NCI-H2227 (cell line): Measurements from ENCODE around the gene CDK5.

Experiments
- DNase-seq: peaks from one replicate; lab custom pipeline; 2025; ENCODE audit not compliant: unreplicated experiment; lab: John Stamatoyannopoulos, UW

The CDK5 gene

GRCh38 chr7:151057506-151057988, at the start of gene CDK5:
Gene CDK5 (minus strand): TSS chr7:151057897. CDS start chr7:151057848, 49 bp downstream.
- DNase-seq, result peak; percentile 83

- DNase-seq, result no peak
These were observed 46.9 kb upstream of the CDK5 start for GRCh38 chr7:151104411-151105235.

GRCh38 chr7:151103973-151104372, 46.3 kb upstream of the CDK5 start:
- no peak for DNase-seq

GRCh38 chr7:151102991-151103390, 45.3 kb upstream of the CDK5 start:
- DNase-seq, result no peak

- no peak for DNase-seq
These were observed 44.1 kb upstream of the CDK5 start for GRCh38 chr7:151101621-151102396.

GRCh38 chr7:151100921-151101320, 43.2 kb upstream of the CDK5 start:
- no peak for DNase-seq

- no peak for DNase-seq
These were observed 42.0 kb upstream of the CDK5 start for GRCh38 chr7:151099486-151100211.

GRCh38 chr7:151095828-151096475, 38.3 kb upstream of the CDK5 start:
- DNase-seq, result no peak

- DNase-seq, result no peak
These were observed 37.6 kb upstream of the CDK5 start for GRCh38 chr7:151095123-151095797.

- no peak for DNase-seq
These were observed 37.0 kb upstream of the CDK5 start for GRCh38 chr7:151094675-151095074.

DNA sequence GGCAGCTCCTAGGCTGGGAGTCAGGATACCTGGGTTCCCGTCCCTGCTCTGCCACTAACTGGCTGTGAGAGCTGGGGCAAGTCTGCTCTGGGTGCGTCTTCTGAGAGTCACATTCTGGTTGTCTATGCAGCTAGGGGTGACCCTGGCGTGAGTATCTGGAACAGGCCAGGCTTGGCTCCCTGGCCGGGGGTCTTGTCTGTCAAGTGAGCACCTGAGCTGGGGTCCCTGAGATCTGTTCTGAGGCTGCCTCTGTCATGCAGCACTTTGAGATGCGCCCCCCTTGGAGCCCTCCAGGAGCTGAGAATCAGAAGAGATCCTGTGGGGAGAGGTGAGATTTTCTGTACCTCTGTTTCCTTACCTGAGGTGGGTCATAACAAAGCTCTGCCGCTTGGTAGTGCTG, 36.1 kb upstream of the CDK5 start:
- no peak for DNase-seq

- DNase-seq, result no peak
These were observed 34.3 kb upstream of the CDK5 start for GRCh38 chr7:151091988-151092387.

- DNase-seq, result peak; percentile 27
These were observed 33.7 kb upstream of the CDK5 start for GRCh38 chr7:151091431-151091830.

GRCh38 chr7:151091003-151091402, 33.3 kb upstream of the CDK5 start:
- DNase-seq, result no peak

GRCh38 chr7:151089893-151090730, 32.4 kb upstream of the CDK5 start:
- DNase-seq, result no peak

DNA sequence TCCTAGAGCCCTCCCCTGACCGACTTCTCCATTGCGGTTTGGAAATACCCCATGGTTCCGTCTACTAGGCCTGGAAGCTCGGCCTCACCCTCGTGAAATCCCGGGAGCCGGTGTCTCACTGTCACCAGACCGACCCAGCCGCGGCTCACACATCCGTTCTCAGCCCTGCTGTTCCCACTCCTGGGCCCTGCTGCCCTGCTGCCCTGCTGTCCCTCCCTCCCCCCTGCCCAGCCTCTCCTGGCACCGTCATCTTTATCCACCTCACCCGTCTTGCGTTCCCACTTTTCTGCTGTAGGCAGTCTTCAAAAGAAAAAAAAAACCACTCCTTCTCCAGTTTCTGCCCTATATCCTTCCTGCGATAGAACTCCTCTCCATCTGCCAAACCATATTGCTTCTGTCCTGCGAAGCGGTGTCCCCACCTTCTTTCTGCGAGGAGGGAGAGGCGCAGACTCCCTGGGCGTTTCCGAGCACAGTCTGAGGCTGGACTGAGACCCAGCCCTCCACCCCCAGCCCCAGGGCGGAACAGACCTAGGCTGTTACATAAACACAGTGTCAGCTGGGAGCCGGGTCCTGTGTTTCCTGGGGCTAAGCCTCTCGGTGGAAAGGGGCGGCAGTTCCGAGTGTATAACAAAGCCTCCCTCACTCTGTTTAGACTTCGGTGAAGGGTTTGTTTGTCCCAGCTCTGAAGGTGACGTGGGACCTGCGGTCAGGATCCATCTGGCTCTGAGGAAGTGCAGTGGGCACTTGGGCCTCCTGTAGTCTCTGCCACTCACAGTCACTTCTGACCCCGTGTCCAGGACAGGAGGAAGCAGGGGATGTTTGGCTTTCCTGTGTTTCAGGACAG, 31.4 kb upstream of the CDK5 start:
- peak; percentile 52 for DNase-seq

DNA sequence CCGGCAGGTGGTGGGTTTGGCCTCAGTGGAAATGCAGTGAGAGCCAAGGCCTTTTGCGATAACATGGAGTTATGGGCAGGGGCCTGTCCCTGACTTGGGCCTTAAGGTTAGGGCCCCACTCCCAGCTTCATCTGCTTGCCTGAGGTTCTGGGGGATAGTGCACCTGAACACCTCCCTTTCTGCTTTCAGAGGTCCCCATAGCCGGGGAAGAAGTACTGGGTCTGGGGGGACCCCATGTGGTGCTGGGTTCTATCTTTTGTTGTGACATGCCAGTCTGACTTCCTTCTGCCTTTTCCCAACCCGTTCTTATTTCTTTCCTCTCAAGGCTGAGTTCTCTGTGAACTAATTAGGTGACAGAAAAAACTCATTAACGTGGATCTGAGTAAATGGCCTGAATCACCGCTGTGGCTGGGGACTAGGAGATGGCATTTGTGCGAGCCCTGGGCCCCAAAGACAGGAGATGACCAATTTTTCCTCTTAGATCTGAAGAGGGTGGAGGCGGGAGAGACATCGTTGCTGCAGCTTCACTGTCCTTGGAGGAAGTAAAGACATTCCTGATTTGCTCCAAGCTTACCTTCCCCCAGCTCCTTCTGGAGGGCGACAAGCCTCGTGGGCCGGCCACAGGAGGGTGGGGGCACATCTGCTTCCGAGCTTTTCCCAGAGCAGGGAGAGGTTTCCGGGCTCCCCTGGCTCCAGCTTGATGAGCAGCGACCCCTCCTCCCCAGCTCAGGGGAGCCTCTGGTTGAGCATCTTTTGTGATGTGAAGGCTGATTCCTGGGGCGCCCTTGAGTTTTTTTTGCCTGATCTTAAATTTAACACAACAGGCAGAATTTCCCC, 30.5 kb upstream of the CDK5 start:
- DNase-seq, result no peak
